Astrocyte of the spinal cord (primary cell): ENCODE results near the gene TRPV4.

Experiments
- DNase-seq: peaks from one replicate; pipeline ENCODE4 v3.0.0; 2011; ENCODE audit warnings: low read depth, low spot score
- H3K4me3 ChIP-seq: 2 replicates; pipeline ENCODE4 v1.5.1; 2011; ENCODE audit warnings: low read depth, mild to moderate bottlenecking, low read length, moderate library complexity
- CTCF ChIP-seq: IDR thresholded peaks from 2 replicates; pipeline ENCODE4 v1.5.1; 2012; ENCODE audit warnings: low read depth, mild to moderate bottlenecking, low read length, inconsistent platforms
- in situ Hi-C: cut with HindIII; loops from 2 replicates; pipeline ENCODE4 v1.10.0; 2017; ENCODE audit warnings: low sequenced_read_pairs

Gene TRPV4

DNA sequence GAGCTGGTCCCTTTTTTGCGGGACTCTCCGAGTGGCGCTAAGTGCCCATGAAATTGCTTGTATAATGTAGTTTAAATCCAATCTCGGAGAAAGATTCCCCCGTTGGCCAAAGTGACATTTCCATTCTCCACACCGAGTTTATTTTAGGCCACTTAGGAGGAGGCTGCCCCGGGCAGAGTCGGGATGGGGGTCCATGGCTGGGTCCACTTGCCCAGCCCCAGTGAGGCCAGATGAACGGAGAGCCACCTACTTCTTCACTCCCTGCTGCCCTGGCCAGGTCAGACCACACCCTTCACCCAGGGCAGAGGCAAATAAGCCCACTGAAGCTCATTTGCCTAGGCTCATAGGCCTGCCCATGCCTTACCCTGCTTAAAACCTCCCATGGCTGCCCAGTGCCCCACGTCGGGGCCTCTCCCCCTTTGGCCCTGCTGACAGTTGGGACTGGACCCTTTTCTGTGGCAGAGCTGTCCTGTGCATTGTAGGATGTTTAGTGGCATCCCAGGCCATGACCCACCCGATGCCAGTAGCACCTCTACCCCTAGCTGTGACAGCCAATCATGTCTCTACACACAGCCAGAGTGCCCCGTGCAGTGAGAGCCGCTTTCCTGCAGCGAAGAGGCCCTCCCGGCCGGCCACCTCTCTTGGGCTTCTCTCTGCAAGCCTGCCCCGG is 68.3 kb downstream of the TRPV4 start:
- TF ChIP-seq CTCF = no peak
- no peak overlapping the region for H3K4me3 ChIP-seq
- in situ Hi-C loops = no loop called here
- no peak for DNase-seq

DNA sequence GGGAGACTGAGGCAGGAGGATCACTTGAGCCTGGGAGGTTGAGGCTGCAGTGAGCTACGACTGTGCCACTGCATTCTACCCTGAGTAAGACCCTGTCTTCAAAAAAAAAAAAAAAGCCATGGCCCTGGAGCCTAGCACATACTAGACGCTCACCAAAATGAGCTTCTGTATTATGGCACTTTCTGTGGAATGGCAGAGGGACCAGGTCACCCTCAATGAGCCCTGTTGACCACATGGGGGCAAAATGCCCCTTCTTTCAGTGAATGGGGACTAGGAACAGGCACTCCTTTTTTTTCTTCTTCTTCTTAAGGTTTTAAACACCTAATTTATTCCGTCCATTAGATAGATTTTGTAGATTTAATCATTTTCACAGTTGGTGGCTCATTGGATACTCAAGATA is 69.1 kb downstream of the TRPV4 start:
- H3K4me3 ChIP-seq = no peak overlapping the region
- in situ Hi-C loops = no loop called here
- no peak for TF ChIP-seq CTCF
- DNase-seq = no peak

DNA sequence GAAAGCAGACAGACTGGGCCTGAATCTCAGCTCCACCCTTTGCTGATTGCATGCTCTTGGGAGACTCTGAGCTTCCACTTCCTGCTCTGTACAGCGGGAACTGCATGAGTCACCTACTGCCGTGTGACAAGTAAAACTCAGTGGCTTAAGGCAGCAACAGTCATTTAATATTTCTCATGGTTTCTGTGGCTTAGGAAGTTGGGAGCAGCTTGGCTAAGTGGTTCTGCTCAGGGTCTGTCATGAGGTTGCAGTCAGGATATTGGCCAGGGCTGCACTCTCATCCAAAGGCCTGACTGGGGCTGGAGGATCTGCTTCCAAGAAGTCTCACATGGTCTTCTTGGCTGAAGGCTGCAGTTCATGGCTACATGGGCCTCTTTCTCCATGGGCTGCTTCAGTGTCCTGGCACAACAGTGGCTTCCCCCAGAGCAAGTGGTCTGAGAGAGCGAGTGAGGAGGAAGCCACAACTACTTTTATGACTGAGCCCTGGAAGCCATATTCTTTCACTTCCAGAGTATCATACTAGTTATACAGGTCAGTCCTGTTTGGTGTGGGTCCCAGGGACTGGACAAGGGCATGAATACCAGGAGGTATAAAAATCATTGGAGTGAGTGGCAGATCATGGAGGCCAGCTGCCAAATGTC is 69.9 kb downstream of the TRPV4 start:
- DNase-seq = peak; percentile 19
- TF ChIP-seq CTCF = no peak
- in situ Hi-C loops = no loop called here
- H3K4me3 ChIP-seq = no peak overlapping the region

DNA sequence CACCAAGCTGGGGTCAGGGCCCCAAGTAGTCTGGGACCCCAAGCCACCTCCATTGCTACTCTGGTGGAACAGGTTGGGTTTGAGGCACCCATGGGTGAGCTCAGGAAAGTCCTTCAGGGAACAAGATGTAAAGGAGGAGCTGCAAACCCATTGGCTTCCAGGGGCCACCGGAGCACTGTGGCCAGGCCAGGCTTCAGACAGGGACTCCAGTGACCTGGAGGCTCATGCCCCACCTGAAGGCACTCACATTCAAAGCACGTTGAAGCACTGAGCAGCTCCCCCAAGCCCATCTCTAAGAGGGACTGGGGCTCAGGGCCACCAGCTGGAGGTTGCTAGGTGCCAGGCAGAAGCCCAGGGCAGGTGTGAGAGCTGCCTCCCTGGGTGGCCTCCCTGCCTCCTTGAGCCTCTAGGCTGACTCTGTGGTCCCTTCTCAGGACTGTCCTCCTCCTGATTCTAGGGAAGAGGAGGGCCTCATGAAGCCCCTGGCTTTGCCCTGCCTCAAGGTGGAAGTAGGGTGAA is 70.5 kb downstream of the TRPV4 start:
- in situ Hi-C loops = no loop called here
- H3K4me3 ChIP-seq = no peak overlapping the region
- TF ChIP-seq CTCF = no peak
- DNase-seq = no peak

DNA sequence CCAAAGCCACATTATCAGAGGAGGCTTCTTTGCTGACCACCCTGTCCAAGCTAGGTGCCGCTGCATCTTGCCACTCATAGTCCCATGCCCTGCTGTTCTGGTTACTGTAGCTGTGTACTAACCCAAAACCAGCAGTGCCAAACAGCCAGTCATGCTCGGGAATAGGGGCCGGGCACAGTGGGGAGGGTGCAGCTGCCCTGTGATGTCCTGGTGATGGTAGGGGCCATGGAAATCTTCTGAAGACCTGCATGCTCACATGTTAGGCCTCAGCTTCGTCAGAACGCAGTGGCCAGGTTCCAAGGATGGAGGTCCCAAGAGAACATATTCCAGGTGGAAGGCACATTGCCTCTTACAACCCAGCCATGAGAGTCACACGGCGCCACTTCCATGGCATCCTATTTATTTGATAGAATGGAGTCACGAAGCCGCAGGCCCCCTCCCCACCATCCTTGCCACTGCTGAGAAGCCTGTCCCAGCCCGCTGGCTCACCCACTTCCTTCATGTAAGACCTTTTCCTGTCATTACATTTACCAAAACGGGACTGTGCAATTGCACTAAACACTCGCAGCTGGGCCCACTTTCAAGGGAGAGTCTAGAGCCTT is 71.0 kb downstream of the TRPV4 start:
- no peak overlapping the region for H3K4me3 ChIP-seq
- no peak for DNase-seq
- no peak for TF ChIP-seq CTCF
- in situ Hi-C loops = no loop called here

GRCh38 chr12:109760930-109761921 is 72.0 kb downstream of the TRPV4 start:
- in situ Hi-C loops = no loop called here
- no peak for DNase-seq
- TF ChIP-seq CTCF = no peak
- no peak overlapping the region for H3K4me3 ChIP-seq
